Sigmoid colon (tissue), 7 donors: ENCODE measurements around the gene TMED6. TPM values are rescaled to one million over a fixed set of nuclear protein-coding genes. Genes with fewer than 3 reads are reported as not detected.
A peak's percentile ranks its signal among the peaks of the same experiment; 100 is the strongest.

Source experiments
- DNase-seq: peaks from one replicate; pipeline ENCODE4 v3.0.0-alpha.2; 2019
- H3K27ac ChIP-seq, 4 donors: fragments of 200-600 bp; sonication (generic); one replicate each; pipeline ENCODE4 v1.5.1; 2016 to 2019; ENCODE audit warnings: mild to moderate bottlenecking in 1 of 4
- H3K27me3 ChIP-seq, 3 donors: fragments of 200-600 bp; sonication (generic); one replicate each; pipeline ENCODE4 v1.5.1; 2019; ENCODE audit warnings: mild to moderate bottlenecking in 1 of 3
- H3K36me3 ChIP-seq, 4 donors: fragments of 200-600 bp; sonication (generic); one replicate each; pipeline ENCODE4 v1.5.1; 2016 to 2019
- H3K4me1 ChIP-seq, 4 donors: fragments of 200-600 bp; sonication (generic); one replicate each; pipeline ENCODE4 v1.5.1; 2017 to 2019
- H3K4me3 ChIP-seq, 4 donors: fragments of 200-600 bp; sonication (generic); one replicate each; pipeline ENCODE4 v1.5.1; 2017 to 2019; ENCODE audit warnings: mild to moderate bottlenecking in 2 of 4, moderate library complexity in 1 of 4
- H3K9me3 ChIP-seq, 4 donors: fragments of 200-600 bp in 3 of 4; sonication (generic) in 3 of 4; one replicate each; pipeline versions ENCODE4 v1.5.1 to v1.6.1; 2013 to 2019
- EP300 ChIP-seq, 4 donors: sonication (generic); formaldehyde crosslinking; IDR thresholded peaks; one replicate each; pipeline ENCODE4 v1.6.1; 2017; ENCODE audit warnings: antibody characterized with exemption in 4 of 4
- POLR2A ChIP-seq, 2 donors: fragments of 450-650 bp; IDR thresholded peaks; one replicate each; pipeline ENCODE4 v1.6.1; 2016; ENCODE audit warnings: antibody characterized with exemption in 2 of 2, mild to moderate bottlenecking in 2 of 2, moderate library complexity in 2 of 2
- POLR2AphosphoS5 ChIP-seq, 4 donors: sonication (generic); formaldehyde crosslinking; IDR thresholded peaks; one replicate each; pipeline ENCODE4 v1.6.1; 2017; ENCODE audit warnings: antibody characterized with exemption in 4 of 4
- WGBS, 2 donors: extraction: QIAGEN DNeasy Blood & Tissue Kit; methylation state at CpG; one replicate each; pipeline ENCODE4 v1.1.7; 2013; 5-methylcytosine and 5-hydroxymethylcytosine counted together
- intact Hi-C: fragments of 100-400 bp; cut with DNase I; formaldehyde crosslinking; loops from one replicate; pipeline ENCODE4 v1.15.1; 2023
- polyA plus RNA-seq, 3 donors: library from polyadenylated mRNA; stranded (reverse); fragments of 200-250 nt; gene quantifications; one replicate each; pipeline ENCODE4 v1.2.3, GENCODE V29; 2013
- total RNA-seq, 4 donors: library from RNA; depleted of rRNA; stranded (reverse); fragments of >200 nt; gene quantifications; one replicate each; pipeline ENCODE4 v1.1.0, GENCODE V29; 2016
- TF ChIP-seq, protein P1 (sequence below), 4 experiments: fragments of 450-650 bp in 3 of 4; fragments of 200-600 bp in 1 of 4; IDR thresholded peaks; one replicate each; pipeline ENCODE4 v1.5.1; 2016 to 2019; ENCODE audit warnings: antibody characterized with exemption in 4 of 4, mild to moderate bottlenecking in 3 of 4, moderate library complexity in 2 of 4
- donor health status: healthy with polysubstance abuse.
- donor health status: Bipolar disorder and iron deficiency.
- donor health status: healthy.

The TMED6 gene
- total and polyA plus RNA-seq, 7 donors: 4.2 to 4.6 TPM; not detected in 5

DNA sequence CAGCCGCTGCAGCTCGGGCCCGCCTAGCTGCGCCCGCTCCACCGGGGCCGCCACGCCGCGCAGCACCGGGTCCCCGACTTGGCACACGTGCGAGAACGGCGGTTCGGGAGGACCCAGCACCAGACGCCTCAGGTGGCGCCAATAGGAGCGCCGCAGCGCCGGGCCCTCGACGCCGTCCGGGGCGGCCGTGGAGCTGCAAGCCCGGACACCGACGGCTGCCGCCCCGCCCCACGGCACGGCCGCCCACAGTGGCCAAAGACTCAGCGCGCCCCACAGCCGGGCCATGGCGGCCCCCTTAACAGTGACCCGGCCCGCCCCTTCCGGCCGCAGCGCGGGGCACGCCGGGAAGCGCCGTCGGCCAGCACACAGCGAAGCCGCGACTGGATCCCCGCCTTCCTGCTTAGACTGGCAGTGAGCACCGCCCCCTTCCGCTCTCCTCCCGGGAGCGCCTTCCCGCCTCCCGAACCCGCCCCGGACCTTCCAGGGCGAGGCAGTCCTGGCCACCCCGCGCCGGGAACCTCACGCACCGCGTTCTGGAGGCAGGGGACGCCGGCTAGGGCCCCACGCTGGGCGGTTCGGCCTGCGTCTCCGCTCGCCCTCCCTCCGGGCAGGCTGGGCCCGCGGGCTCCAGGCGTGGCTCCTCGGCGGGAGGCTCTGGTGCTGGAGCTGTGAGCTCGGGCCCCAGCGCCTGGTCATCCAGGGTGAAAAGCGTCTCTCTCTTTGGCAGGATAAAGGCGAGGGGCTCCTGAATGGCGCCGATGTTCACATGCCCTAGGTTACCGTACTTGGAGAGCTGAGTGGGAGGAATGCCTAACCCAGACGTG, 21.1 kb downstream of the TMED6 start, which contains the start of gene PDF:
Gene PDF, minus strand, starts transcription at position 303 of the 824 bp plus-strand sequence. Its CDS starts 18 bp downstream, at position 285.
- peak; percentile 96 for DNase-seq
- intact Hi-C loops: loop anchor here (2.0 kb wide), 2 partner anchors 20 to 54 kb away; partner anchors contain the start of gene VPS4A
- H3K27ac ChIP-seq: peak within 1 kb of the TSS; percentile 82 to 97 (median 91)
- peaks cover 11 to 53% (median 31%) of the 10 kb centered on the region in 4 donors for H3K36me3 ChIP-seq
- H3K4me1 ChIP-seq: peaks cover 0 to 55% (median 51%) of the 10 kb centered on the region in 4 donors
- no peaks in the 10 kb centered on the region for H3K27me3 ChIP-seq
- TF ChIP-seq, protein P1, sequence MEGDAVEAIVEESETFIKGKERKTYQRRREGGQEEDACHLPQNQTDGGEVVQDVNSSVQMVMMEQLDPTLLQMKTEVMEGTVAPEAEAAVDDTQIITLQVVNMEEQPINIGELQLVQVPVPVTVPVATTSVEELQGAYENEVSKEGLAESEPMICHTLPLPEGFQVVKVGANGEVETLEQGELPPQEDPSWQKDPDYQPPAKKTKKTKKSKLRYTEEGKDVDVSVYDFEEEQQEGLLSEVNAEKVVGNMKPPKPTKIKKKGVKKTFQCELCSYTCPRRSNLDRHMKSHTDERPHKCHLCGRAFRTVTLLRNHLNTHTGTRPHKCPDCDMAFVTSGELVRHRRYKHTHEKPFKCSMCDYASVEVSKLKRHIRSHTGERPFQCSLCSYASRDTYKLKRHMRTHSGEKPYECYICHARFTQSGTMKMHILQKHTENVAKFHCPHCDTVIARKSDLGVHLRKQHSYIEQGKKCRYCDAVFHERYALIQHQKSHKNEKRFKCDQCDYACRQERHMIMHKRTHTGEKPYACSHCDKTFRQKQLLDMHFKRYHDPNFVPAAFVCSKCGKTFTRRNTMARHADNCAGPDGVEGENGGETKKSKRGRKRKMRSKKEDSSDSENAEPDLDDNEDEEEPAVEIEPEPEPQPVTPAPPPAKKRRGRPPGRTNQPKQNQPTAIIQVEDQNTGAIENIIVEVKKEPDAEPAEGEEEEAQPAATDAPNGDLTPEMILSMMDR (IDR thresholded peaks at IDR 0.05): no peak
- TF ChIP-seq POLR2A (IDR thresholded peaks at IDR 0.05) (peak; percentile 59 to 74), EP300 (IDR thresholded peaks at IDR 0.05) (no peak), POLR2AphosphoS5 (IDR thresholded peaks at IDR 0.05) (peak; percentile 77 to 92 (median 88))
- H3K4me3 ChIP-seq: peak within 1 kb of the TSS; percentile 67 to 97 (median 88)
- no peaks in the 10 kb centered on the region for H3K9me3 ChIP-seq
- WGBS, 2 donors: 0 to 1% methylated on average over 93 of the region's 93 CpGs

DNA sequence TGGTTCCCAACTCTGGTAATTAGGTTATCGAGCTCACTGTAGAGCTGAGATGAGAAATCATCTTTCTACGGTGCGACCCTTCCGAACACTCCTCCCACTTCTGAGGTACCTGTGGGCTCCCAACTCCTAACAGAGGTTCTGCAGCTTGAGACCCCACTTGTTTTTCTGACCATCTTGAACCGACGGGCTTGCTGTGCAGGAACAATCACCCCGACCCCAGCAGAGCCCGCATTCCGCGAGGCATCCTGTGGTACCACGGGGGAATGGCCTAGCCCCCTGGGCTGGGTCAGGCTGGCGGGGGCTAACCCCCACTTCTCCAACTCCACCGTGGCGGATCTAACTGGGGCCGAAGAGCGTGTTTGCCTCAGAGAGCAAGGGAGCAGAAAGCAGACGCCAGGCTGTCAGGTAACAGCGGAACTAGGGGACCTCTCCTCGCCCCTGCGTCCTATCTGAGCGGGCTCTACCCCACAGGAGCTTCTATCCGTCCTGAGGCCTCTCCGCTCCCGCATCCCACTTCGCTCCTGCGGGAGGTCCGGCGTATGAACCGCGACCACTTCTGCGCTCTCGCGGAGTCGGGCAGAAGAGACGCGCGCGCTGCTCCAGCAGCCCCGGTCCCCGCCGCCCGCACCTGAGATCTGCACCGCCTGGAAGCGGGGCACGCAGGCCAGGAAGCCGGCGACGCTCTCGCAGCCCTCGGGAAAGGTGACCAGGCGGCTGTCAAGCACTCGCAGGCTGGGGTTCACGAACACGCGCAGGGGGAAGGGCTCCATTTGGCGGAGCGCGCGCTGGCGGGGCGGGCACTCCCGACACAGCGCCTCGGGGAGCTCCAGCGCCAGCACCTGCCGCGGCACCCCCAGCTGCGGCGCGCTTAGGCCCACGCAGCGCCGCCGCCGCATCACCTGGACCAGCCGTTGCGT, 22.0 kb downstream of the TMED6 start:
- peak; percentile 68 for DNase-seq
- Histone ChIP-seq H3K27me3 (no peaks in the 10 kb centered on the region), H3K4me1 (peaks cover 0 to 55% (median 51%) of the 10 kb centered on the region in 4 donors), H3K27ac (peak overlapping the region; percentile 82 to 97 (median 91)), H3K9me3 (no peaks in the 10 kb centered on the region), H3K36me3 (peaks cover 5 to 53% (median 29%) of the 10 kb centered on the region in 4 donors), H3K4me3 (peak overlapping the region; percentile 67 to 97 (median 88))
- intact Hi-C loops: loop anchor here (2.0 kb wide), 2 partner anchors 19 to 55 kb away; partner anchors contain the start of gene VPS4A
- TF ChIP-seq EP300 (IDR thresholded peaks at IDR 0.05) (no peak), POLR2AphosphoS5 (IDR thresholded peaks at IDR 0.05) (peak in 2 of 4 donors; percentile 31 to 50)
- WGBS, 2 donors: 4 to 8% methylated on average over 77 of the region's 77 CpGs

DNA sequence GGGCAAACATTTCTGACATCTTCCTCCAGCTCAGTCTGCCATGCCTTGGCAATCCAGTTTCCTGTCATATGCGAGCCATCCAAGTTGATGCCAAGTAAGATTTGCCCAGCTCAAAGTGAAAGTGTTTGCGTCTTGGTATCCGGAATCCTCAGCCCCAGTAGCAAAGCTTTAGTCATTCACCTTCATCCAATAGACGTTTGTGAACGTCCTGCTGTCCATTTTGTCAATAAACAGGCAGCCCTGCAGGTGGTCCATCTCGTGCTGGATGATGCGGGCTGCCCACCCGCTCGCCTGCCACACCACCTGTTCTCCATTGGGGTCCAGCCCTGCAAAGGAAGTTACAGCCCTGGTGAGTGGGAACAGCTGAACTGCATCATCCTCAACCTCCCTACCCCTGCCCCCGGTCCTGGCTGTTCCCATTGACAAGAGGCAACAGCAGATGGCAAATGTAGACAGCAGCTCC, 22.7 kb downstream of the TMED6 start:
- no peak overlapping the region for H3K27ac ChIP-seq
- no peaks in the 10 kb centered on the region for H3K9me3 ChIP-seq
- DNase-seq: peak; percentile 39
- peaks cover 0 to 60% (median 51%) of the 10 kb centered on the region in 4 donors for H3K4me1 ChIP-seq
- 39 to 63% methylated on average over 10 of the region's 10 CpGs for WGBS, 2 donors
- H3K4me3 ChIP-seq: peak overlapping the region in 2 of 4 donors; percentile 85 to 90
- intact Hi-C loops: no loop called here
- peaks cover 0 to 53% (median 24%) of the 10 kb centered on the region in 4 donors for H3K36me3 ChIP-seq
- no peaks in the 10 kb centered on the region for H3K27me3 ChIP-seq
- TF ChIP-seq EP300 (IDR thresholded peaks at IDR 0.05) (no peak), POLR2A (IDR thresholded peaks at IDR 0.05) (no peak), POLR2AphosphoS5 (IDR thresholded peaks at IDR 0.05) (no peak)
- TF ChIP-seq, protein P1 (IDR thresholded peaks at IDR 0.05): no peak

DNA sequence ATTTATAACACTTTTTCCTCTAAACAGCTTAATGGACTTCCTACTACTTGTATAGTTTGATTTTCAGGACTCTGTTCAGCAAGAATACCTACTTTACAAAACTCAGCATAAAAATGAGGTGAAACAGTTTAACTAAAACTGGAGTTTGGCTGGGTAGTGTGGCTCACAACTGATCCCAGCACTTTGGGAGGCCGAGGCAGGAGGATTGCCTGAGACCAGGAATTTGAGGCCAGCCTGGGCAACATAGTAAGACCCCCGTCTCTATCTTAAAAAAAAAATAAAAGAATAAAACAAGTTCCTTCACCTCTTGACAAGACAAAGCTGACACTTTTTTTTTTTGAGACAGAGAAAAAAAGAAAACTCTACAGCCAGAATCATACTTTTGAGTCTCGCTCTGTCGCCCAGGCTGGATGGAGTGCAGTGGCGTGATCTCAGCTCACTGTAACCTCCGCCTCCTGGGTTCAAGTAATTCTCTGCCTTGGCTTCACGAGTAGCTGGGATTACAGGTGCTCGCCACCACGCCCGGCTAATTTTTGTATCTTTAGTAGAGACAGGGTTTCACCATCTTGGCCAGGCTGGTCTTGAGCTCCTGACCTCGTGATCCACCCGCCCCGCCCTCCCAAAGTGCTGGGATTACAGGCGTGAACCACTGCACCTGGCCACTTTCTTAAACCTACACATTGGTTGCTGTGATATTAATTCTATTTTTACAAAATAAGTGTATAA, 23.8 kb downstream of the TMED6 start:
- intact Hi-C loops: no loop called here
- Histone ChIP-seq H3K4me3 (no peak overlapping the region), H3K9me3 (no peaks in the 10 kb centered on the region), H3K27ac (peak overlapping the region in 1 of 4 donors; percentile 0), H3K36me3 (peaks cover 5 to 53% (median 25%) of the 10 kb centered on the region in 4 donors), H3K4me1 (peaks cover 0 to 60% (median 51%) of the 10 kb centered on the region in 4 donors), H3K27me3 (no peaks in the 10 kb centered on the region)
- TF ChIP-seq EP300 (IDR thresholded peaks at IDR 0.05) (no peak), POLR2AphosphoS5 (IDR thresholded peaks at IDR 0.05) (no peak), POLR2A (IDR thresholded peaks at IDR 0.05) (no peak)
- TF ChIP-seq, protein P1 (IDR thresholded peaks at IDR 0.05): no peak
- DNase-seq: peak; percentile 28
- WGBS, 2 donors: 69 to 88% methylated on average over 14 of the region's 14 CpGs
